Brain microvascular endothelial cell (primary cell): ENCODE results near the gene DCC.

Source experiments
- DNase-seq: peaks from one replicate; pipeline ENCODE4 v3.0.0-alpha.2; 2020
- H3K27ac ChIP-seq: fragments of 250-450 bp; sonication (Bioruptor Pico); 2 replicates; pipeline ENCODE4 v1.5.1; 2020; ENCODE audit warnings: mild to moderate bottlenecking, moderate library complexity
- H3K27me3 ChIP-seq: fragments of 250-450 bp; sonication (Bioruptor Pico); replicated peaks from 2 replicates; pipeline ENCODE4 v1.5.1; 2020; ENCODE audit warnings: mild to moderate bottlenecking
- H3K36me3 ChIP-seq: fragments of 250-450 bp; sonication (Bioruptor Pico); replicated peaks from 2 replicates; pipeline ENCODE4 v1.5.1; 2020; ENCODE audit warnings: mild to moderate bottlenecking
- H3K4me3 ChIP-seq: 2 replicates; pipeline ENCODE4 v1.5.1; 2011; ENCODE audit warnings: low read depth, mild to moderate bottlenecking, control low read depth, low read length, moderate library complexity
- in situ Hi-C: cut with HindIII; loops from 2 replicates; pipeline ENCODE4 v1.10.0; 2017; ENCODE audit warnings: low sequenced_read_pairs, low pct_ligation_motif_present
- TF ChIP-seq, protein P1 (sequence below): IDR thresholded peaks from 2 replicates; pipeline ENCODE4 v1.5.1; 2011; ENCODE audit warnings: low read depth, mild to moderate bottlenecking, moderate library complexity, low read length, control low read depth, inconsistent platforms; ENCODE audit errors: missing control alignments

Gene DCC

DNA sequence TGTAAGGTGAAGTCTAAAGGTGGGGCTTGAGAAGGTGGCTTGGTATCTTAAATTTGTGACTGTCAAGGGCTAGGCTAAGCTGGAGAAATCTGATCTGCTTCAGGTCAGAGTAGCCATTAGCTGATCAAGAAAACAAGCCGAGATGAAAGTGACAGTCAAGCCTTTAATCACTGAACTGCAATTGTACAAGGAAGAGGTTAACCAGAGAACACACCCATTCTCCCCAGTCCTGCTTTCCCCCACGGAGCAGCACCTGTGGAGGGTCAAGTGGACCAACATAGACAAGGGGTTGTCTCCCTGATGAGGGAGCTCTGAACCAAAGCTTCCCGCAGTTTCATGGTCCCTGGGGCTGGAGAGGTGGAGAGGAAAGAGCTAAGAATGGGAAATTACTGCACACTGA is 901.2 kb downstream of the DCC start:
- TF ChIP-seq, protein P1, sequence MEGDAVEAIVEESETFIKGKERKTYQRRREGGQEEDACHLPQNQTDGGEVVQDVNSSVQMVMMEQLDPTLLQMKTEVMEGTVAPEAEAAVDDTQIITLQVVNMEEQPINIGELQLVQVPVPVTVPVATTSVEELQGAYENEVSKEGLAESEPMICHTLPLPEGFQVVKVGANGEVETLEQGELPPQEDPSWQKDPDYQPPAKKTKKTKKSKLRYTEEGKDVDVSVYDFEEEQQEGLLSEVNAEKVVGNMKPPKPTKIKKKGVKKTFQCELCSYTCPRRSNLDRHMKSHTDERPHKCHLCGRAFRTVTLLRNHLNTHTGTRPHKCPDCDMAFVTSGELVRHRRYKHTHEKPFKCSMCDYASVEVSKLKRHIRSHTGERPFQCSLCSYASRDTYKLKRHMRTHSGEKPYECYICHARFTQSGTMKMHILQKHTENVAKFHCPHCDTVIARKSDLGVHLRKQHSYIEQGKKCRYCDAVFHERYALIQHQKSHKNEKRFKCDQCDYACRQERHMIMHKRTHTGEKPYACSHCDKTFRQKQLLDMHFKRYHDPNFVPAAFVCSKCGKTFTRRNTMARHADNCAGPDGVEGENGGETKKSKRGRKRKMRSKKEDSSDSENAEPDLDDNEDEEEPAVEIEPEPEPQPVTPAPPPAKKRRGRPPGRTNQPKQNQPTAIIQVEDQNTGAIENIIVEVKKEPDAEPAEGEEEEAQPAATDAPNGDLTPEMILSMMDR, result no peak
- DNase-seq, result no peak
- in situ Hi-C loops, result no loop called here
- Histone ChIP-seq H3K27me3 (no peaks in the 10 kb centered on the region), H3K4me3 (no peak overlapping the region), H3K27ac (no peak overlapping the region), H3K36me3 (no peaks in the 10 kb centered on the region)

DNA sequence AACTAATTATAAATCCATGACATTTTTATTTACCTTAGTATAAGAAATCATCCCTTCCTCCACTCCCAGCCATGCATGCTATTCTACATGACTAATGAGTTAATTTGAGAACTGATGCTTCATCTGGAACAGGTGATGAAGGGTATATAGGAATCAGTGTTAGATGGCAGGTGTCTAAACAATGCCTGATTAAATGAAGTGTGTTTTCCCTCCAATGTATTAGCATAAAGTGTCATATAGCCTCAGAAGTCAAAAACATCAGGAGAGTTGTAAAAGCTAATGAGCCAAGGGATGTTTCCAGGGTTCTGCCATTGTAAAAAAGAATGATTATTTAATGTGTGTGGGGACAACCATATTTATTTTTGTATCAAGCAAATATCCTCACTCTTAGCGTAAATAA is 913.8 kb downstream of the DCC start:
- Histone ChIP-seq H3K27me3 (no peaks in the 10 kb centered on the region), H3K27ac (no peak overlapping the region), H3K4me3 (no peak overlapping the region), H3K36me3 (no peaks in the 10 kb centered on the region)
- in situ Hi-C loops, result no loop called here
- TF ChIP-seq, protein P1, result no peak
- DNase-seq, result no peak

DNA sequence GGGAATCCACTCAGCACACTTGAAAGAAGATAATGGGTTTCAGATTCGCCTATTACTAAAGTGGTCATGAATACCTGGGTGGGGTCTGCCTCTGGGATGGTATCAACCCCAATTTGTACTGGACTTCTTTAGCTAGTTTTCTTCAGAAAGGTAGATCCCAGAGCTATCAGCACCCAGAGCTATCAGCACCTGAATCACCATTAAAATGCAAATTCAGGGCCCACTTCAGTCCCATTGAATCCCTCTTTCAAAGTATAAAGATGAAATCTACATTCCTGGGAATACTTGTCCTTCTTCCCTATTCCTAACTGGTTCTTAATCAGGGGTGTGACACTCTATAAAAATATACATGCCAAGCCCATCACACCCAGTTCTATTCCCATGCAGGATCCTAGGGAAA is 914.3 kb downstream of the DCC start:
- in situ Hi-C loops, result no loop called here
- Histone ChIP-seq H3K4me3 (no peak overlapping the region), H3K27ac (no peak overlapping the region), H3K27me3 (no peaks in the 10 kb centered on the region), H3K36me3 (no peaks in the 10 kb centered on the region)
- TF ChIP-seq, protein P1, result no peak
- no peak for DNase-seq

DNA sequence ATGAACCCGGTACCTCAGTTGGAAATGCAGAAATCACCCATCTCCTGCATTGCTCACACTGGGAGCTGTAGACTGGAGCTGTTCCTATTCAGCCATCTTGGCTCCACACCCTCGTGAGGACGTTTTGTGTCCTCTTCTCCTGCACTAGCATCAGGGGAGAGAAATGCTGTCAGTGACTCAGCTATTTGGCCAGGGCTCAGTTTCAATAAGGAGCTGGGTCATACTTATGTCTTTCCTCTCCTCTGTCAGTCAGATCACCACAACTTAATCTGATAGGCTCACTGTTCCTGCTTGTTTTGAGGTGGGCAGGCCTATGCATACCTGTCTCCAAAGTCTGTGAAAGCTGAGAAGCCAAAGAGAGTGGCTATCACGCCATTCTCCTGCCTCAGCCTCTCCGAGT is 921.2 kb downstream of the DCC start:
- H3K36me3 ChIP-seq, result no peaks in the 10 kb centered on the region
- H3K27ac ChIP-seq, result no peak overlapping the region
- TF ChIP-seq, protein P1, result no peak
- H3K27me3 ChIP-seq, result no peaks in the 10 kb centered on the region
- no peak for DNase-seq
- in situ Hi-C loops, result no loop called here
- no peak overlapping the region for H3K4me3 ChIP-seq

DNA sequence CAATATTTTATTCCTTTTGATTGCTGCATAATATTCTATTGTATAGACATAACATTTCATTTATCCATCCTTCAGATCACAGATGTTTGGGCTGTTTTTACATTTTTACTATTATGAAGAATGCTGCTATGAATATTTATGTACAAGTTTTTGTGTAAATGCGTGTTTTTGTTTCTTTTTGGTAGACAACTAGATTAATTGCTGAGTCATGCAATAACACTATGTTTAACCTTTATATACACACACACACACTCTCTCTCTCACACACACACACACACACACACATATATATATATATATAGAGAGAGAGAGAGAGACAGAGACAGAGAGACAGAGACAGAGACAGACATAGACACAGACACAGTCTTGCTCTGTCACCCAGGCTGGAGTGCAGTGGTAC is 926.9 kb downstream of the DCC start:
- Histone ChIP-seq H3K4me3 (no peak overlapping the region), H3K27ac (no peak overlapping the region), H3K27me3 (no peaks in the 10 kb centered on the region), H3K36me3 (no peaks in the 10 kb centered on the region)
- in situ Hi-C loops, result no loop called here
- TF ChIP-seq, protein P1, result no peak
- DNase-seq, result no peak

DNA sequence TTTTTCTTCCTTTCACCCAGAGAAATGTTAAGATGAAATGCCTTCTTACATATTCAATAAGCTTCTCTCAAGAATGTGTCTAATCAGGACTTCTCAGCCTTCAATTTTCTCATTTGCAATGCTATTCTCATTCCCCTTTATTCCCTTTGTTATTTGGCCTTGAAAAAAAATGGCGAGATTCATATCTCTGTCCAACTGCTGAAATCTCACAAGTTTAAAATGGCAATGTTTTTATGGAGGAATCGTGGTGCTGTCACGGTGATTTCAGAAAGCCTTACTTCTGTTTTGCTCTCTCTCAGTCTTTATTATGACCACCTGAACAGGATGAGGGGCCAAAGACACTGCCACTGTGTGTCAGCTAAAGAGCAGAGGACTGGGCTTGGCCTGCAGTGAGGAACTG is 928.5 kb downstream of the DCC start:
- in situ Hi-C loops, result no loop called here

More for the DNA sequence above, 928.5 kb downstream of the DCC start:
- no peak overlapping the region for H3K27ac ChIP-seq
- no peak overlapping the region for H3K4me3 ChIP-seq
- no peaks in the 10 kb centered on the region for H3K27me3 ChIP-seq
- no peaks in the 10 kb centered on the region for H3K36me3 ChIP-seq
- TF ChIP-seq, protein P1, result no peak
- no peak for DNase-seq
